DMS79 treated with DMSO at 0.1 percent for 48 hours (cell line): ENCODE results near the gene RRP7A.
"Not testable (repeated sequence)": the region's sequence is repeated elsewhere in the genome, so short reads cannot be mapped to it uniquely, and the experiment has no call there.

Experiments
- DNase-seq: peaks from one replicate; lab custom pipeline; 2025; lab: John Stamatoyannopoulos, UW

The RRP7A gene

DNA sequence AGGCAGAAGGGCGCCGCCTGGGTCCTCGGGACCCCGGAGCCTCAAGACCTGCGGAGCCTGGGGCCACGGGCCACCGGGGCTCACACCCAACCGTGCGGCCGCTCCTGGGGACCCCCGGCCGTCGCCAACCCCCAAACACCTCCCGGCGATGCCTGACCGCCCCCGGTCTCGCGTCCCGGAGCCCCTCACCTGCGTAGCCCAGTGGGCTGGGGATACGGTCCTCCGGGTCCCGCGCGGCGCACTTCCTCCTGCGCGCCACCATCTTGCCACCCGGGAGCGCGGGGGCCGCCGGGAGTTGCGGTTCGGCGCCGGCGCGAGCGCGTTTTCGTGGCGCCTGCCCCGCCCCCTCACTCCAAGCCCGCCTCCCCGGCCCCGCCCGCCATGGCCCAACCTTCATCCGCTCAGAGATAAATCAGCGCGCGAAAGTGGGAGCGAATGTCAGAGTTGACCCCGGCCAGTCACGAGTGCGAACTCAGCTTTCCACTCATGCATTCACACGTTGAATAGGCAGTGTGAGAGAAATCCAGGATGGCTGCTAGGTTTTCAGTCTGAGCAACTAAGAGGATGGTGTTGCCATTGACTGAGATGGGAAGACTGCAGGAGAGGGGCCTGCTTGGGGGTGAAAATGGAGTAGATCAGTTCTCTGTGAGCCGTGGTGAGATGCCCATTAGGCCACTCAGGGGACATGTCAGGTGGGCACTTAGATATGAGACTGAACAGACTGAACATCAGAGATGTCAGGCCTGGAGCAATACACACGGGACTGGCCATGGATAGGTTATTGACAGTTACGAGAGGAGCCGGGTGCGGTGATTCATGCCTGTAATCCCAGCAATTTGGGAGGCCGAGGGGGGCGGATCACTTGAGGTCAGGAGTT is at the start of gene RRP7A:
Gene RRP7A (minus strand): TSS at position 272 of the 877 bp plus-strand sequence. CDS start 10 bp downstream, at position 262.
- peak; percentile 15 for DNase-seq

GRCh38 chr22:42567950-42568349 is 48.4 kb upstream of the RRP7A start:
- not testable (repeated sequence) for DNase-seq

DNA sequence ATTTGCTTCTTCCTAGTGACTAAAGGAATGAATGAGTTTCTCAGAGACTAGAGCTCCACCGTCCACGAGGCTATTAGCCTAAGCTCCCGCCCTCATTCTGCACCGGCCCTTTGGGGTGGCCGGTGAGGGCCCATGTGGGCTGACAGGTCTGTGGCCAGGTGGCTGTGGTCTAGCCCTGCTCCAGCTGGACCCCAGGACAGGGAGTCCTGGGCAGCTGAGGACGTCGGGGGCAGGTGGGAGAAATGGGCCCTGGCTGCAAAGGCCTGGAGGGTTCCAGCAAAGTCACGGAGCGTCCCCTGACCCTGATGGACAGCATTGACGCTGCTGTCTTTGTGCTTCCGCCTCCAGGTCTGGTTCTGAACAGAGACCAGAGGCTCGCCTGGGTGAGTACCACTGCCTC is 46.4 kb upstream of the RRP7A start:
- no peak for DNase-seq

DNA sequence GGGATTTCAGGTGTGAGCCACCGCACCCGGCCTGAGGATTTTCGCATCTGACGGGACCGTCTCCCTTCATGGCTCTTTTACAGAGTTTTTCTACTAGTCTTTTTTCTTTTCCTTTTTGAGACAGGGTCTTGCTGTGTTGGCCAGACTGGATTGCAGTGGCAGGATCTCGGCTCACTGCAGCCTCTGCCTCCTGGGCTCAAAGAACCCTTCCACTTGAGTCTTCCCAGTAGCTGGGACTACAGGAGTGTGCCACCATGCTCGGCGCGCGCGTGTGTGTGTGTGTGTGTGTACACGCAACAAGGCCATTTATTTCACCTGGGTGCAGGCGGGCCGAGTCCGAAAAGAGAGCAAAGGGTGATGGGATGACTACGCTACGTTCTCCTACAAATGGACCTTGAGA is 45.1 kb upstream of the RRP7A start:
- no peak for DNase-seq

GRCh38 chr22:42563943-42564342 is 44.3 kb upstream of the RRP7A start:
- DNase-seq = not testable (repeated sequence)

DNA sequence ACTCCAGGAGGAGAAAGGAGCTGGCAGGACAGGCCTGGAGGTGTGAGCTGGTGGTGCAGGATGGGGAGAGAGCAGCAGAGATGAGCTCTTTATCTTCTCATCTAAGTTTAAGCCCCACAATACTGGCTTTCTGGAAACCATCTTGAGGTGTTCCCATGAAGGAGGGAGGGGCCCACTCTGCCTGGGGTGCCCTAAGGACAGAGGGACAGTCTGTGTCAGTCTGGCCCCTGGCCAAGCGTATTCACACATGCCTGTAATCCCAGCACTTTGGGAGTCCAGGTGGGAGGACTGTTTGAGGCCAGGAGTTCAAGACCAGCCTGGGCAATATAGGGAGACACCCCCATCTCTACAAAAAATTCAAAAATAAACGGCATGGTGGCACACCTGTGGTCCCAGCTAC is 43.1 kb upstream of the RRP7A start:
- DNase-seq = no peak

GRCh38 chr22:42562279-42562678 is 42.7 kb upstream of the RRP7A start:
- no peak for DNase-seq

GRCh38 chr22:42561856-42562255 is 42.3 kb upstream of the RRP7A start:
- DNase-seq = no peak

DNA sequence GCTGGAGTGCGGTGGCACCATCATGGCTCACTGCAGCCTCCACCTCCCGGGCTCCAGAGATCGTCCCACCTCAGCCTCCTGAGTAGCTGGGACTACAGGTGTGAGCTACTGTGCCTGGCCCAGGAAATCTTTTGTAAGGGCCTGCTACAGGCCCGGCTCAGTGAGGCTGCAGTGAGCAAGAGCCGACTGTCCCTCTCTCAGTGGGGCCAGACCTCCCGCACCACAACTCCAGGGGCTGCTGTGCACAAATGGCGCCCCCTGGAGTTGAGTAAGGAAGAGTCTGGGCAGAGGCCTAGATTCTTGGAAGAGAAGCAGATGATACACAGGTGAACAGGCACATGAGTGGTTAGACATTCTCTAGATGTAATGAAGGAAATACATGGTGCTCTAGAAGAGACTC is 41.2 kb upstream of the RRP7A start:
- DNase-seq = peak; percentile 5

DNA sequence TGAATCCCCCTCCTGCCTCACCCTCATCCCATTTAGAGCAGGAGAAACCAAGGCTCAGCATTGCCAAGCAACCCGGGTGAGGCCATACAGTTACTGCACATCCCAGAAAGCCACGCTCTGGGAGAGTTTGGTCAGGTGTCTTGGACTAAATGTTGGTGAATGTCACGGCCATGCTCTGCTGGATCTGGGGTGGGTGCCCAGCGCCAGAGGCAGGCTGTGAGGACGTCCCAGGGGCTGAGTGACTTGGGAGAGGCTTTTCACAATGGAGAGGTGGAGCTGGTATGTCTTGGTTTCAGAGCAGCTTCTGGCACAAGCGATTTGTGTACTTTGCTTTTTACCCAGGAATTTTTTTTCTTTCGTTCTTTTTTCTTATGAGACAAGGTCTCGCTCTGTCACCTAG is 40.8 kb upstream of the RRP7A start:
- DNase-seq = peak; percentile 11

DNA sequence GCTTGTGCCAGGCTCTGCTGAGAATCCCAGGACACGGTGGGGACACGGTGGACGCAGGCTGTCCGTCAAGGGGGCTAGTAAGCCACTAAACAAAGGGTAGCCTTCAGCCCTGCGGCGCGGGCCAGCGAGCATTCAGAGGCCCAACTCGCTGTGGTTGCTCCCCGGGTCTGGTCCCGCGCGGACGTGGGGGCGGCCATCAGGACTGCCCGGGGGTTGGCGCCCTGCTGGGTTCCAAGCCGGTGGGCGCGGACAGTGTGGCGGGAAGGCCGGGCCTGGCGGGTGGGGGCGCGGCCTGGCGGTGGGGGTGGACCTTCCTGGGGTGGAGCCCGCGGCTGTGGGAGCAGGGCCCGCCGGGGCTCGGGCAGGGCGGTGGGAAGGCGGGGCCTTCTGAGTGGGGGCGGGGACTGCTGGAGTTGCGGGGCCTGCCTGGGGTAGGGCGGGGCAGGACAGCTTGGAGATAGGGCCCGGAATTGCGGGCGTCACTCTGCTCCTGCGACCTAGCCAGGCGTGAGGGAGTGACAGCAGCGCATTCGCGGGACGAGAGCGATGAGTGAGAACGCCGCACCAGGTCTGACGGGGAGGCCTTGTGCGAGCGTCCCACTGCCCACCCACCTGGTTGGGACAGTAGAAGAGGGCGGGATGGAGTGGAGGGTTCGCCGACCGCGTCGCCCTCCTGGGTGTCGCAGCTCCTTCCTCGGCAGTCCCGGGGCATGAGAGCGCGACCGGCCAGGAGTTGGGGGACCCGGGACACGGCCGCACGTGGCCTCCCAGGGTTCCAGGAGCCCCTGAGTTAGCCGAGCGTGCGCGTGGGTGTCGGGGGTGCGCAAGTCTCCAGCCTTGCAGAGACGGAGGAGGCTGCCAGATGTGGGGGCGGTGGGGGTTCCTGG is 34.1 kb upstream of the RRP7A start, which contains the start of gene SERHL2:
Gene SERHL2 (plus strand): TSS at position 482 of the 887 bp plus-strand sequence. CDS start 65 bp downstream, at position 547.
- no peak for DNase-seq

DNA sequence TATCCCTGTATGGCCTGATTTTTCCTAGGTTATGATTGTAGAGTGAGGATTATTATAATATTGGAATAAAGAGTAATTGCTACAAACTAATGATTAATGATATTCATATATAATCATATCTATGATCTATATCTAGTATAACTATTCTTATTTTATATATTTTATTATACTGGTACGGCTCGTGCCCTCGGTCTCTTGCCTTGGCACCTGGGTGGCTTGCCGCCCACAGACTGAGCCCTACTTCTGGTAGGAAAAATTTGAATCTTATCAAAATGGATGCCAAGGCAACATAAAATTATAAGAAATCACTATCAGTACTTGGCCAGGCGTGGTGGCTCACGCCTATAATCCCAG is 32.7 kb upstream of the RRP7A start:
- DNase-seq = not testable (repeated sequence)

GRCh38 chr22:42549331-42550060 is 29.9 kb upstream of the RRP7A start:
- no peak for DNase-seq

DNA sequence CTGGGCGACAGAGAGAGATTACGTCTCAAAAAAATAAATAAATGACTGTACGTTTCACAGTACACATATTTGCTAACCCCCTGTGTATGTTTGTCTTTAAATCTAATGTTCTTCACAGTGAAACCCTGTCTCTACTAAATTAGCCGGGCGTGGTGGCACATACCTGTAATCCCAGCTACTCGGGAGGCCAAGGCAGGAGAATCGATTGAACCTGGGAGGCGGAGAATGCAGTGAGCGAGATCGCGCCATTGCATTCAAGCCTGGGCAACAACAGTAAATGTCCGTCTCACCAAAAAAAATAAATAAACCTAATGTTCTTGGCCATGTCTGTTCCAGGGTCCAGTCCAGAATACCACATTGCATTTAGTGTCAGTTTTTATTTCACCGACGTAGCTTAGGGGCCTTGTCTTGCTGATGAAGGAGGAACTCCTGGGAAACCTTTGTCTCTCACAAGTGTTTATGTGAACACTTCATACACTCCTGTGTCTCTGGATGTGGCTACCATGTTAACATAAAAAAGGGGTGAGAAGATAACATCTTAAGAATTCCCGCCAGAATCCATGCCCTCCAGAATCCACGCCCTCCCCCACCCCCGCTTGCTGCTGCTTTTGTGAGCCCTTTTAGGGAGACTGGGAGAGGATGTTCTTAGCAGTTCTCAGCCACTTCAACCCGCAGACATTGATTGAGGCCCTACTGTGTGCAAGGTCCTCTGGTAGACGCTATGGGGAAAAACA is 29.2 kb upstream of the RRP7A start:
- DNase-seq = no peak

DNA sequence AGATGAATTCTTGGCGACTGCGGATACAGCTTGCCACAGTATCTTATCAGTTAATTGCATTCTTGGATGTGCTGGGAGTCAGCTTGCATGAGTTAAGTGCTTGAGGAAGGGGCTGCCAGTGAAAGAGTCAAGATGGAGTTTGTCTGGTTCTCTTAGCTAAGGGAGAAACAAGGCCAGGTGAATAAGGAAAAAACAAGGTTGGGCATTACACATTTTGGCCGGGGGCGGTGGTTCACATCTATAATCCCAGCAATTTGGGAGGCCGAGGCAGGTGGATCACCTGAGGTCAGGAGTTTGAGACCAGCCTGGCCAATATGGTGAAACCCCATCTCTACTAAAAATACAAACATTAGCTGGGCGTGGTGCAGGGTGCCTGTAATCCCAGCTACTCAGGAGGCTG is 28.5 kb upstream of the RRP7A start:
- not testable (repeated sequence) for DNase-seq

GRCh38 chr22:42547562-42547961 is 28.0 kb upstream of the RRP7A start:
- DNase-seq = no peak

DNA sequence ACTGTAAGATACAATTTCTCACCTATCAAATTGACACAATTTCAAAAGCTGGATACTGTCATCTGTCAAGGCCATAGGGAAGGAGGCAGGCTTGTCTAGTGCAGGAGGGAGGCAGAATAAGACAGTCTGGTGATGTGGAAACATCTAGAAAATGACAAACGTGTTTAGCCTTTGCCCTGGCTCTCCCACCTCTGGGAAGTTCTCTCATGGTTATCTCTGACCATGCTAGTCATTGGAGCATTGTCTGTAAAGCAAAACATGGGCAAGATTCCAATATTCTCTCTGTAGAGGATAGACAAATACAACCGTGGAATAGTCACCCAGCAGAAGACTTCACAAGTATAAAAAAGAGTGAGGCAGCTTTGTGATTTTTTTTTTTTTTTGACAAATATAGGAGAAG is 25.1 kb upstream of the RRP7A start:
- DNase-seq = no peak

DNA sequence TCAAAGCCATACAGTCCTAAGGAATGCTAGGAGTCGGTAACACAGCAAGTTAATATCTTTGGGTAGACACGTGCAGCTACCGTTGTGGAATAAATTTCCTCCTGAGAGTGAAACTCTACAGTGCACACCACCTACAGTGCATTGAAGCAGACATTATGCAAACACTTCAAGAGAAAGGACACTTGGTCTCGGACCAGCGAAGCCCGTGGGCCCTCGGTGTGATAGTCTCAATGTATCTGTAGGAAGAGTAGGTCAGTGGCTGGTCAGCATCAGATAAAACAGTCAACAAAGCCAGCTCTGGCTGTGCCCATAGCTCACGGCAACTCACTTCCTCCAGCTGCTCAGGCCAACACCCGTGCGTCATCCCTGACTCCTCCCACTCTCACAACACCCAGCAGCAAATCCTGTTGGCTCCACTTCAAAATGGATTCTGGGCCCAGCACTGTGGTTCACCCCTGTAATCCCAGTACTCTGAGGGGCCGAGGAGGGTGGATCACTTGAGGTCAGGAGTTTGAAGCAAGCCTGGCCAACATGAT is 19.7 kb upstream of the RRP7A start:
- DNase-seq = not testable (repeated sequence)

GRCh38 chr22:42537199-42537831 is 17.7 kb upstream of the RRP7A start:
- not testable (repeated sequence) for DNase-seq

GRCh38 chr22:42536634-42537033 is 17.0 kb upstream of the RRP7A start:
- not testable (repeated sequence) for DNase-seq

DNA sequence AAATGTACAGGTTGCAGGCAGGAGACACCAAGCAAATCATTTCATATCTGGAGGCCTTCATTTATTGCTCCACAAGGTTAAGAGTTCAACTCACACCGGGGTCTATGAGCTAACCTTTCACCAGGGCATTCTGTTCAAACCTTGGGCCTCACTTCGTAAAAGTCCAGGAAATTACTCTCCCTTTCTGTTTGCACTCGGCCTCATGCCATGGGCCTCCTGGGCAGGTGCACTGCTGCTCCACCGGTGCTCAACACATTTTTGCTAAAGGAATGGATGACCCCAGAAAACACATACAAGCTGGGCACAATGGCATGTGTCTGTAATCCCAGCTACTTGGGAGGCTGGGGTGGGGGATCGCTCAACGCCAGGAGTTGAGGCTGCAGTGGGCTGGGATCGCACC is 16.6 kb upstream of the RRP7A start:
- DNase-seq = no peak
